Fibroblast of skin of left quadriceps (primary cell): Measurements from ENCODE around the gene PLCH2.
"Not testable (repeated sequence)": the region's sequence is repeated elsewhere in the genome, so short reads cannot be mapped to it uniquely, and the experiment has no call there.

Experiments used
- DNase-seq, 2 experiments: peaks; one replicate each; pipeline ENCODE4 v3.0.0-alpha.2; 2013; ENCODE audit warnings: low read depth in 2 of 2

The PLCH2 gene

DNA sequence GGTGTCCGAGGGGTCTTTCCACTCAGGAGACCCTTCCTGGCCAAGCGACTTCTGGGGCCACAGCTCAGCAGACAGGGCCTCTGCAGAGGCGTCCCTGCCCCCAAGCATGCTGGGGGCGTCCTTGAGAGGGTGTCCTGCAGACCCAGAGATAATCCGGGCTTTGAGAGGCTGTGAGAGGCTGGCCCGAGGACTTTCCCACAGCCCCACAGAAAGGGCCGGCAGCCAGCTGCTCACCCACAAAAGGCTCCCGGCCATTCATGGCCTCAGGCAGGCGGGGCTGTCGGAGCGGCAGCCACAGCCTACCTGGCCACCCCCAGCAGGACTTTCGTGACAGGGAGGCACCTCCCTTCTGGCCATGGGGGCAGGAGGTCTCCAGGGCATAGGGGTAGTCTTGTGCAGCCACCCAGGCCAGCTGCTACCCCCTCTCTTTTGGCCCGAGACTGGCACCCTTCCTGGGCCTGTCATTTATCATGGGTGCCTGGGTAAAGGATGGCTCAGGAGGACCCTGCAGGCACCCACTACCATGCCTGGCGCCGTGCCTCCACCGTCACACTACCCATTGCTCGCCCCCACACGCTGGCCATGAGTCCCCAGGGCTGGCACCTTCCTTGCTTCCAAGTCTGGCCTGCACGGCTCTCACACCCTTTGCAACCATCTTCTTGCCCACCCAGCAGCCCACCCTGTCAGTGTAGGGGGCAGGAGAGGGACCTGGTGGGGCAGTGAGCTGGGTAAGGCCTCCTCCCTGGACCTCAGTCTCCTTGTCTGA is 69.0 kb downstream of the PLCH2 start:
- no peak for DNase-seq

- peak; percentile 36 to 37 for DNase-seq
Observed at GRCh38 chr1:2545754-2546514, 69.8 kb downstream of the PLCH2 start.

DNA sequence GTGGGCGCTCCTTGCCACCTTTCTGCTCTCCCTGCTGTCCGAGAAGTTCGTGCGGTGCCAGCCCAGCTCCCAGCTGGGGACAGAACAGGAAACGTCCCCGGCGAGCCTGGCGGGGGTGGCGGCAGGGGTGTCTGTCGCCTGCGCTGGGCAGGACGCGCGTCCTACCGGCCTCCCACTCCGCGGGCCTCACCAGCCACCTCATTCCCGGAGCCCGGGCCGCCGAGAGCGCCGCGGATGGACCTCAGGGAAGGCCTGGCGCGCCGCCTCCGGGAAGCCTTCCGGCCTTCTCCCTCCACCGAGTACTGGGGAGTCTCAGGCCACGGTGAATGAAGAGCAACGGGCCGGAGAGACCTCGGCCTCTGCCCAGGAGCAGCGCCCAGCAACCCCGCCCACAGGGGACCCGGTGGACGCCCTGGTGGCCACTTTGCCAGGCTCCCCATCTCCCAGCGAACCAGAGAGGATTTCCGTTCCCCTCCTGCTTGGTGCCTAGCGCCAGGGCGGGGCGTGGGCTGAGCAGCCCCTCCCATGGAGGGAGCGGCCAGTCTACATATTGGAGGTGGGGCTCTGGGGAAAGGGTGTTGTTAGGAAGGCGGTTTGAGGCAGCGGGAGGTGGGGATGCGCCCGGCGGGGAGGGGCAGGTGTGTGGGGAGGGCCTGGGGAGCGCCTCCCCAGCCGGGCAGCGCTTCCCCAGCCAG is 70.6 kb downstream of the PLCH2 start:
- DNase-seq, result no peak

DNA sequence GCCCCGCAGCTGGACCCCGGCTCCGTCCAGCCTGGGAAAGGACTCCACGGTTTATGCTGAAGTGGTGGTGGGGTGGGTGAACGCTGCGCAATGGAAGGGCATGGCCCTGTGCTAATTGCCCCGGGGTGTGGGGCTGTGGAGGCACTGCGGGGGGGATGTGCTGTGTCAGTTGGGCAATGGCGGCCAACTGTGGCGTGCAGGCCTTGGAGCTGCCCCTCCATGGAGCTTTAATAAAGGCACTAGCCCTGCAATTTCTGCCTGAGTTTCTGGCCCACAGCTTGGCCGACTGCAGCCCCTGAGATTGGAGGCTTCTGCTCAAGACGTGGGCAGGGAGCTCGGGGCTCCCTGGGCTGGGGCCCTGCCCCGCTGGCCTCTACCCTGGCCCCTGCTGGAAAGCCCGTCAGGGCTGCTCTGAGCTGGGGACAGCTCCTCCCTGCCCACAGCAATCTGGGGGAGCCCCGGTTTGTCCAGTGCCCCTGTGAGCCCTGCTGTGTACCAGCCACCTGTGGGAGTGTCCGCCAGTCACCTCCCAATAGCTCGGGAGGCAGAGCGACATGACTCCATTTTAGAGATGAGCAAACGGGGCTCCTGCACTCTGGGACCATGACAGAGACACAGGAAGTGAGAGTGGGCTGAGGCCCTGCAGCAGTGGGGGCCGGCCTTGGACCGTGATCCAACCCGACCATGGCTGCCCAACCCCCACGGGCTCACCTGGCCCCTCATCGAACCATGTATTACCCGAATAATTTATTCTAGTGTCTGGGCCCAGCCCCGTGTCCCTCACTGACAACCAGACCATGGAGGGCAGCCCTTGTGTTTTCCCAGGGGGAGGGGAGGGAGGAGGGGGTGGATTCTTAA is 71.3 kb downstream of the PLCH2 start:
- no peak for DNase-seq

- DNase-seq, result no peak
Observed at GRCh38 chr1:2548068-2548589, 72.0 kb downstream of the PLCH2 start.

- DNase-seq, result not testable (repeated sequence)
Observed at GRCh38 chr1:2549367-2550029, 73.4 kb downstream of the PLCH2 start.

- not testable (repeated sequence) for DNase-seq
Observed at GRCh38 chr1:2550309-2550861, 74.3 kb downstream of the PLCH2 start.

- not testable (repeated sequence) for DNase-seq
Observed at GRCh38 chr1:2551544-2551943, 75.5 kb downstream of the PLCH2 start.

- DNase-seq, result no peak
Observed at GRCh38 chr1:2552189-2552588, 76.1 kb downstream of the PLCH2 start.

GRCh38 chr1:2553076-2553475 is 77.0 kb downstream of the PLCH2 start:
- DNase-seq, result not testable (repeated sequence)

- DNase-seq, result no peak
Observed at GRCh38 chr1:2553871-2554620, 78.0 kb downstream of the PLCH2 start.

DNA sequence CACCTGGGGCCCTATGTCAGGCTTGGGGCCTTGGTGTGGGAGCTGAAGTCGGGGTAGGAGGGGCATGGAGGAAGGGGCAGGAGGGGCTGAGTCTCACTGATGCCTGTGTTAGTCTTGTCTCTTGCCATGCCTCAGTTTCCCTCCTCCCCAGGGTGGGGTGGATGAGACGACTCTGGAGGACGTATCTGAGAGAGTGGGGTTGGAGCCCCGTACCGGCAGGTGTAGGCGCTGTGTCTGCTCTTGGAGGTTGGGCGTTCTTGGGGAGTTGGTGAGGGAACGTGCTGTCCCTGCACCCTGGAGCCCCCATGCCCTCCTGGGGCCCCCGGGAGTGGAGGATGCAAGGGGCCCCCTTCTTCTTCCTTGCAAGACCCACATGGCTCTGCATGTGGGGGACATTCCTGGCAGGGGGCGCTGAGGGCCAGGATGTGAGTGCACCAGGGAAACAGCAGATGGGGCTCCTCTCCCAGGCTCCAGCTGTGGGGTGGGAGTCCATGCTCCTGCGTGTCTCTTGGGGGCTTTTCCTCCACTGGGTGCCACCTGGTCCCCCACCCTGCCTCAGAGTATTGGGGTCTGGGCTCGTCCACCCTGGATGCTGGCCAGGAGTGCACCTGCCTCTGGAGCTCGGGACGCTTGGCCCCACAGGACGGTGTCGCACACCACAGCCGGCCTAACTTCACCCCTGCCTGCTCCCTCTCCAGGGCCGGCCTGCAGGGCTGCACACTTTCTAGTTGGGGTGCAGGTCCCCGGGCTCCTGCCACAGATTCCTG is 78.7 kb downstream of the PLCH2 start:
- no peak for DNase-seq
